WTC11 (cell line): ENCODE results near the gene GLMN.

Source experiments
- CTCF ChIP-seq: fragments of 200-600 bp; IDR thresholded peaks from 2 replicates; pipeline ENCODE4 v1.8.0; 2022; ENCODE audit warnings: antibody characterized with exemption
- E2F1 ChIP-seq: sonication (generic); formaldehyde crosslinking; IDR thresholded peaks from 2 replicates; pipeline ENCODE4 v1.8.0; 2022; ENCODE audit warnings: mild to moderate bottlenecking, missing genetic modification reagents
- JUN ChIP-seq: sonication (generic); formaldehyde crosslinking; IDR thresholded peaks from 2 replicates; pipeline ENCODE4 v1.8.0; 2023; ENCODE audit warnings: mild to moderate bottlenecking, missing genetic modification reagents
- MAX ChIP-seq: sonication (generic); formaldehyde crosslinking; IDR thresholded peaks from 2 replicates; pipeline ENCODE4 v1.8.0; 2022; ENCODE audit warnings: mild to moderate bottlenecking, missing genetic modification reagents
- NFE2L1 ChIP-seq: sonication (generic); formaldehyde crosslinking; IDR thresholded peaks from 2 replicates; pipeline ENCODE4 v1.8.1; 2023; ENCODE audit warnings: missing genetic modification reagents
- PRRX2 ChIP-seq: fragments of 250-450 bp; sonication (Bioruptor Pico); IDR thresholded peaks from 2 replicates; pipeline ENCODE4 v1.8.0; 2021; ENCODE audit warnings: mild to moderate bottlenecking
- RELA ChIP-seq: sonication (generic); formaldehyde crosslinking; IDR thresholded peaks from 2 replicates; pipeline ENCODE4 v1.8.1; 2022; ENCODE audit warnings: missing genetic modification reagents, mild to moderate bottlenecking, borderline replicate concordance
- TP53 ChIP-seq: sonication (generic); formaldehyde crosslinking; IDR thresholded peaks from 2 replicates; pipeline ENCODE4 v1.8.1; 2023; ENCODE audit warnings: mild to moderate bottlenecking, missing genetic modification reagents
- USF1 ChIP-seq: sonication (generic); formaldehyde crosslinking; IDR thresholded peaks from 2 replicates; pipeline ENCODE4 v1.8.0; 2022; ENCODE audit warnings: mild to moderate bottlenecking, missing genetic modification reagents
- USF2 ChIP-seq: sonication (generic); formaldehyde crosslinking; IDR thresholded peaks from 2 replicates; pipeline ENCODE4 v1.8.1; 2023; ENCODE audit warnings: mild to moderate bottlenecking, missing genetic modification reagents, moderate library complexity
- ZBTB43 ChIP-seq: sonication (generic); formaldehyde crosslinking; IDR thresholded peaks from 2 replicates; pipeline ENCODE4 v1.8.1; 2023; ENCODE audit warnings: mild to moderate bottlenecking, missing genetic modification reagents
- ZNF121 ChIP-seq: sonication (generic); formaldehyde crosslinking; IDR thresholded peaks from 2 replicates; pipeline ENCODE4 v1.8.0; 2023; ENCODE audit warnings: missing genetic modification reagents
- ZNF423 ChIP-seq: fragments of 250-450 bp; sonication (Bioruptor Pico); IDR thresholded peaks from 2 replicates; pipeline ENCODE4 v2.1.2; 2022; ENCODE audit warnings: mild to moderate bottlenecking, moderate library complexity
- ZSCAN18 ChIP-seq: fragments of 250-450 bp; sonication (Bioruptor Pico); IDR thresholded peaks from 2 replicates; pipeline ENCODE4 v2.1.2; 2022; ENCODE audit warnings: mild to moderate bottlenecking, moderate library complexity

- no peak for TF ChIP-seq USF2 (CRISPR knock-in tag)
- TF ChIP-seq ZNF423 (CRISPR knock-in tag) = no peak
- TF ChIP-seq CTCF = no peak
- TF ChIP-seq JUN = no peak
- no peak for TF ChIP-seq E2F1
- TF ChIP-seq MAX (CRISPR knock-in tag) = no peak
- TF ChIP-seq ZNF121 = no peak
- TF ChIP-seq NFE2L1 (CRISPR knock-in tag) = no peak
- no peak for TF ChIP-seq ZBTB43 (CRISPR knock-in tag)
- TF ChIP-seq TP53 (CRISPR knock-in tag) = no peak
- no peak for TF ChIP-seq PRRX2 (CRISPR knock-in tag)
- TF ChIP-seq ZSCAN18 (CRISPR knock-in tag) = no peak
- no peak for TF ChIP-seq USF1 (CRISPR knock-in tag)
- no peak for TF ChIP-seq RELA (CRISPR knock-in tag)
Measured at GRCh38 chr1:92306020-92306419, 7.2 kb upstream of the GLMN start.
